GM21737 (cell line): ENCODE measurements around the gene SLX4IP.
"Not testable (repeated sequence)": the region's sequence is repeated elsewhere in the genome, so short reads cannot be mapped to it uniquely, and the experiment has no call there.

Experiments used
- ATAC-seq: cut with Tn5 transposase; IDR thresholded peaks from one replicate; pipeline ENCODE4 v1.9.1; 2021; ENCODE audit warnings: mild to moderate bottlenecking, moderate library complexity; ENCODE audit not compliant: unreplicated experiment

Gene SLX4IP

DNA sequence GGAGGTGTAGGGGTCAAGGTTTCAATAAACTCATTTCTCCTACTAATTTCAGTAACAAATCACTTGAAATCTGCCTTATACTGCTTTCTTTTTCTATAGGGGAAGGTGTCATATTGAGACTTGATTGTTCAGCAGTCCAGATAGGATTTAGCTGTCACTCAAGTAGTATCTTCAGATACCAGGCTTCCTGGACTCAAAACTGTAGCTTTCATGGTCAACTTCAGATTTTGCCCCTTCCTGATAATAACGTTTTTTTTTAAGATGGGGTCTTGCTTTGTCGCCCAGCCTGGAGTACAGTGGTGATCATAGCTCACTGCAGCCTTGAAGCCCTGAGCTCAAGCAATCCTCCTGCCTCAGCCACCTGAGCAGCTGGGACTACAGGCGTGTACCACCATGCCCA is 160.9 kb downstream of the SLX4IP start:
- no peak for ATAC-seq

DNA sequence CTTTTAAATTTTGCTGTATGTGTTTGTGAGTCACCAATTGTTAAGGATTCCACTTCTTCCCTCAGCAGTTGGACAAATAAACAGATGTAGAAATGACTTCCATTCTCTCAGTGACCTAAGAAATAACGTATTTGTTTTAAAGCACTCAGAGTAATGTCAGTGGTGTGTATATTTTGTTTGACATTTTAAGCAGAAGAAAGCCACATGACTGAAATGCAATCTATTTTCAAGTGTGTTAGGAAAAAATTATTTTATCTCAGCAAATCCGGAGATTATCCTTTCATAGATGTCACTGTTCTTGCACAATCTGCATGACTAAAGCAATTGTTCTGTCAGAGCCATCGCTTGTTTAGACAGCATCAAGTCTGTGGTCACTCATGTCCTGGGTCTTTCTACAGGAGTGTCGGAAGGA is 161.6 kb downstream of the SLX4IP start:
- ATAC-seq = no peak

DNA sequence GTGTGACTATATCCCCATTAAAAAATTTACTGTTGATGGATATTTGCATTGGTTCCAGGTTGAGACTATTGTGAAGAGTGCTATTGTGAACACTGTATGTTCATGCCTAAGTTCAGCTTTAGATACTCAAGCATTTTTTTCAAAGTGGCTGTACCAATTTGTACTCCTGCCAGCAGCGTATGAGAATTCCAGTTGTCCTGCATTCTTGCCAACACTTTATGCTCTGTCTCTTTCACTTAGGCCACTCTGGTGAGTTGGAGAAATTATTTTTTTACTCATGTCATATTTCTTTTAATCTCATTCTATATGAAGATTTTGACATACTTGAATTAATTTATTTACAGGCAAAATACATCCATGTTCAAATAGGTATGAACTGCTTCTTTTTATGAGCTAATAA is 162.5 kb downstream of the SLX4IP start:
- ATAC-seq = no peak

DNA sequence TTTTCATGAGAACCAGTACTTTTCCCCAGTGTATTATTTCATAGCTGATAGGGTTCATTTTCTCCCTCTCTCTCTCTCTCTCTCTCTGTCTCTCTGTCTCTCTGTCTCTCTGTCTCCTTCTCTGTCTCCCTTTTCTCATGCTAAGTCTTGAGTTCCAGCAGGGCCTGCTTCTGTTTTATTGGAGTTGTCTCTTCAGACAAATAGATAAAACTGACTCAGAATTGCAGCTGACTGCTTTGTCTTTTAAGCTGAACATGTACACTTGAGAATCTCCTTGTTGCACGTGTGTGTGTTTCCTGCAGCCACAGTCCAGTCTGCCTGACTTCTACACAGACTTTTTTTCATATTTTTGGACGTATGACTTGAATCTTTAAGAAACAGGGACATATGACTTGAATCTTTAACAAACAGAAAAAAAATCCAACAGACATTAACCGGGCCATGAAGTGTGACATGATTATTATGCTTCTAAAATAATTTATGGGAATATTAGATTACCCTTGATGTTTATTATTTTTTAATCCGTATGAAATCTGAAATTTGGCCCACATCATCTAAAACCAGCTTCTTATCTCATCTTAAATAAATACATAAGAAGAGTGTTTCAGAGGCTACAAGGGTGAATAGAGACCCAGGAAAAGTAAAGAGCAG is 167.2 kb downstream of the SLX4IP start:
- ATAC-seq = no peak

DNA sequence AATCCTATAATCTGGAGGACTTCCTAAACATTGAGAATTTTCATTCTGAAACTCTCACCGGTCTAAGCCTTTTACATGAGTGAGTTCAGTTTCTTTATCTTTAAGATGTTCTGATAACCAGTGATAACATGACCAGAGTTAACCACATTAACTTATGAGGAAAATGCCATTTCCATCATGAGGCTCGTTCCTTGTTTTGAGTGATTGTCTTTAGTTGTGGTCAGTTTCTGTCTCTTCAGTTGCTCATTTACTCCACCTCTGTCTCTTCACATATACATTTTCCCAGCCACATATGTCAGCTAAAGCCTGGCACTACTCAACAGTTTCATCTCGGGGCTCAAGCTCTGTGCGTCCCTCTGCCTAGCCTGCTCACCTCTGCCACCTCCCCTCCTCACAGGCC is 168.3 kb downstream of the SLX4IP start:
- ATAC-seq = no peak

DNA sequence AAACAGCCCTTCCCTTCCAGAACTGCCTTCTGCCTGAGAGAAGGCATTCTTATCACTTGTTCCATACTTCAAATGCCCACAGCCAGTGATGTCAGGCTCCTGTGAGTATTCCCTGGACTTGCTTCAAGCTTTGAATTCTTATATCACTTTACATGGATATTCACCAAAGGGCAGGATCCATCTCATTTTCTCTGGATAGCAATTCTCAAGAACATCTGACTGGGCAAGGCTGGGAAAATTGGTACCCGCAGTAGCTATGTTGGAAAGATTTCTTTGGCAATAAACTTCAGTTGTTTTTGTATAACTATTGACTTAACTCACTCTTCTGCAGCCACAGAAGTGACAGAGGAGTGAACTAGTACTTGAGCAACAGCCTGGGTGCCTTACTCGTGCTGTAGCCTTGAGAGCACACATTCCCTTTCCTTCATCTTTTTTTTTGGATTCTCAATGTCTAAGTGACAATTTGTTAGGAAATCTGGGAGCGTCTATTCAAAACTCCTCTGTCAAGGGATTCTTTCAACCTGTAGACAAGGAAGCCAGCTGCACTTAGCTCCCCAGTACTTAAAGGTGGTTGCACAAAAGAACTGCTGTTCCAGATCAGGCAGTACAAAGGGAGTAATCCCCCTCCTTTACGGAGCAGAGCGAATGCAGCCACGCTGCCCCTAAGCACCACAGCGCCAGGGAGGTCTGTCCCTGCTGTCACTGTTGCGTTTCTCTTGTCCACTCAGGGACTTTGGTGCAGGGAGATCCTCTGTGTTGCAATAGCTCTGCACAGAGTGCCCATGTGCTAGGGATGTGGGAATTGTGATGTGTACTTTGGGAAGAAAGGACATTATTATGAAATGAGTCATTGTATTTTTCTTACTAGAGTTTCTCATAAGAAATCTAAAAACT is 169.1 kb downstream of the SLX4IP start:
- no peak for ATAC-seq

DNA sequence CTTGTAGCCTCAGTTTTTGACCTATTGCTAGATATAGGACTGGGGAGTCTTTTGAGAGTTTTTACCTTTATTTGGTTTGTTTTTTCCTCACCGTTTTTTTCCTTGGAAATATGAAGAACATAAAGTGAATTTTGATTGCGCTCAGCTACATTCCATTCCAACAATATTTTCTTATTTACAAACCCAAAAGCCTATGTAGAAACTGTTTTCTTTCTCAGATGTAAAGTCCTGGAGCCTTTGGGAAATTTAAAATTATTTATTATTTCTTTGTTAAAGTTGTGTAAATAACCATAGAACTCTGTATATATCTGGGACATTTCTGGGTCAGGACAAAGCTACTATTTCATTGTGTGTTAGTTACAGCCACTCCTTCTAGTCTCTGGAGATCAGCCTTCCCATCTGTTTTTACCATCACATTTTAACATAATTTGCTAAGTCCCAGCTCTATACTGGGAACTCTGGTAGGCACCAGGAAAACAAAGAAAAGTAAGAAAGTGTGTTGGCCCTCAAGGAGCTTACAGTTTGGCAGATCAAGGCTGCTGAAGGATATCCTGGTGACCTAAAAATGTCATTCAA is 169.8 kb downstream of the SLX4IP start:
- ATAC-seq = no peak

DNA sequence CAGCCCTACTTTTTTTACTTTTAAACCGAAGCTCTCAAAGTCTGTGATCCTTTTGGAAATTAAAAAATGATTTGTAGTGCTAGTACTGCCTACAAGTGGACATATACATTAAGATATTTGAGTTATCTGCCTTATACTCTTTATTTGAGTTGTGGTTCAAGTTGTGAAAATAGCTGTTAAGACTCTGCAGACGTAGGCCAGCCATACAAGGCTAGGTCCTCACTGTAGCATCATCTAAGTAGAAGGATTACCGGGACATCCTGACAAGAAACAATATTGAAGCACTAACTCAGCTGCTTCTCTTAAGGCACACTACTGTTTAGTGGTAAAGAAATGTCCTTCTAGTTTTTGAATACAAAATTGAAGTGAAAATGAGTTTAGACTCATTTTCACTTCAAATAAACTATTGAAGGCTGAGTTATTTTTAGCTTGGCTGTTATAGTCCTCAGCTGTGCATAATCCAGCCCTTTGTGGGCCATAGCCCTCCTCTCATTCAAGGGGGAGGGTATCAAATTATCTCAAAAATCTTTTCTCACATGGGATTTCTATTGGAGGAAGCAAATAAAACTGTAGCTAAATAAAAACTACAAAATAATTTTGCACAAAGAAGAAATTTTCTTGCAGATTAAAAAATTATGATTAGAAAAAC is 170.6 kb downstream of the SLX4IP start:
- ATAC-seq = no peak

DNA sequence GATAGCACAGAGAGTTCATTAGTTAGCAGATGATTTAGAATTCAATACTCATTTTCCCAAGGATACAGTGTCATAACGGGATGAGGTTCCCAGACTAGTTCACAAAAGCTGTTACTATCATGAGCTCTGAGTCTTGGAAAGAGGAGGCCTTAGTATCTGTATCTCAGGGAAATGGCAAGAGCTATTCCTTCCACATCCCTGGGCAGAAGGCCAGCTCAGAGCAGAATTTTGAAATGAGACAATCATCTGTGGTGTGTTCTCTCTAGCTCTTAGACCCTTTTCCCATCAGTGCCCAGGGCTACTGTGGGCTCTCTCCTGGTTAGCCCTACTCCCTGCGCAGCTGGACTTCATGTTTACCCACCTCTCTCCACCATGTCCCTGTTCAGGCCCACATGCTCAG is 174.2 kb downstream of the SLX4IP start:
- ATAC-seq = no peak

DNA sequence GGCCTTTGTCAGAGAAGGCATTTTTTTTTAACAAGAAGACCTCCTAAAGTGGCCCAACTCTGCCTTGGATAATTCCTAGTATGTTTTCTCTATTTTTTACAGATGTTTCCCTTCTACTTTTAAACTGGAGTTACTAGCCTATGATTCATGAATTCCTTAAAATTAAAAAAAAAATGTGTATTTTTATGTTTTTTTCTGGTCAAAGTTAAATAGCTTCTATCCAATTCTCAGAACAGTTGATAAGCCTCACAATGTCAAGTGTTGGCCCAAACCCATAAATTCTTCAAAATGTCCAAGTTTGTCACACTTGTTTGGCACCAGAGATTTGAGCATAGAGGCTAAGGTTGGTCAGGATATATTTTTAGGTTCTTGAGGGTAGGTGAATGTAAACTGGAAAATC is 174.7 kb downstream of the SLX4IP start:
- ATAC-seq = no peak

DNA sequence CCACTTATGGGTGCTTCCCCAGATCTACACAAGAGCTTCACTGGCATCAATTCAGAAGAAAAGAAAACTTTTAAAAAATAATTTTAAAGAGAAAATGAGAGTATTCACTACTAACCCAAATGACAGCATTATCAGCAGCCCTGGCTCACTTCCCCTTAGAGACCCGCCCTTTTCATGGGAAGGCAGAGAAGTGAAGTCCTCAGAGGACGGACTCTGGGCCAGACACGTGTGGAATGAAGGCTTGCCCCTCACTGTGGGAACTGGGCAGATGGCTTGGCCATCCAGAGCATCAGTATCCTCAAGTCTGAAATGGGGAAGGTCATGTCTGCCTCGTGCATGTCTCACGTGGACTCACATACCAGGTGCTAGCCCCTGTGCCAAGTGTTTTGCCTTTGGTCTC is 175.1 kb downstream of the SLX4IP start:
- no peak for ATAC-seq

DNA sequence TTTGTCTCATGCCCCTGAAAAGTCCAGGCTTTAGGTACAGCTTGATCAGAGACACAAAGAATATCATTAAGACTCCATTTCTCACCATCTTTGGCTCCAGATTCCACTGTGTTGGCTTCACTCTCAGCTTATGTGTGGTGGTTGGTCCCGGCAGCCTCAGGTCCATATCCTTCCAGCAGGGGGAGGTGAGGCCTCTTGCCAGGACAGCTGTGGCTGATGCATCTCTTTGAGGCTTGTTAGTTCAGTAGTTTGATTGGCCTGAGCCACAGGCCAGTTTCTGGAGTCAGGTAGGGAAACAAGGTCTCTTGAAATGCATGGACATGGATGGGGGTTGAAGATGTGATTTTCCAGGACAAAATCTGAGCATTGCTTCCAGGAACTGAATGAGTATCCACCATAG is 176.3 kb downstream of the SLX4IP start:
- no peak for ATAC-seq

DNA sequence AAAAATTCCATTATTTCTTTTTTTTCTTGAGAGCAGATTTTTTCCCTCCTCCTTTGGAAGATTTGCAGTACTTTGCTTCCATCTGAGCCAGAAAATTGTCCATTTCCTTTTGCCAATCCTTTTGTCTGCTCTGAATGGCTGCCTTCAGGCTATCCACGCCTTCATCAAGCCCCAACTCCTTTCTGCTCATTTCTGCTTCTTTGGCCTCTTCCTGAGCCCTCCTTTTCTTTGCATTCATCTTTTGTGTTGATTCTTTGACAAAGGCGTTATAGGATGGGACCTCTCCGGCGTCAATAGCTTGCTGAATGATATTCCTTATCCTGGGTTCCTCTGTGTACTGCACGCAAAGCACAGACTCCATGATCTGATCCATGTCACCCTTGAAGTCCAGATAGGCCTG is 178.3 kb downstream of the SLX4IP start:
- not testable (repeated sequence) for ATAC-seq

DNA sequence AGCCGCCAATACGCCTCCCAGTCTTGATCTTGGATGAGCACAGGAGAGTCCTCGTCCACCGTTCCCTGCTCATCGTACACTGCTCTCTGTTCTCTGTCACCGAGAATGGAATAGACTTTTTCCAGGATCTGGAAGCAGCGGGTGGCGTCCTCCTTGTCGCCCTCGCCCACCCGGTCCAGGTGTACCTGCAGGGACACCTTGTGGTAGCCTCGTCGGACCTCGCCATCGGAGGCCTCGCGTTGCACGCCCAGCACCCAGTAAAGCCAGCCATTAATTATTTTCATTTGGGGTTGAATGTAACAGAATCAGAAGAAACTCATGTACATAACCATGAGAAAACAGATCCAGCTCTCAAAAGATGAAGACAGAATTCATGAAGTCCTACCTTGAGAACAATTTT is 178.8 kb downstream of the SLX4IP start:
- ATAC-seq = no peak

DNA sequence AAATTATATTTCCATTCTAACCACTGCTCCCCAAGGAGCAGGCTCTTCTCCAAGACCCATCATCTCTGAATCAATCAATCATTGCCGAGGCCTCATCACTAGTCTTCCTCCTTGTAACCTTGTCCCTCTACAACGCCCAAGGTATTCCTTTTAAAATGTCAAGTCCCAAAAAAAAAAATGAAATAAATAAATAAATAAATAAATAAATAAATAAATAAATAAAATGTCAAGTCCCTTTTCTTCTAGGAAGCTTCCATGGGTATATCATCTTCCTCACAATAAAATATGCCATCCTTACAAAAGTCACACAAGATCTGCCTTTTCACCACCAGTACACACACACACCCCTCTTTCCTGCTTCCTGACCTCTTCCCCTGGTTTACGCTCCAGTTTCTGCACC is 181.1 kb downstream of the SLX4IP start:
- no peak for ATAC-seq

DNA sequence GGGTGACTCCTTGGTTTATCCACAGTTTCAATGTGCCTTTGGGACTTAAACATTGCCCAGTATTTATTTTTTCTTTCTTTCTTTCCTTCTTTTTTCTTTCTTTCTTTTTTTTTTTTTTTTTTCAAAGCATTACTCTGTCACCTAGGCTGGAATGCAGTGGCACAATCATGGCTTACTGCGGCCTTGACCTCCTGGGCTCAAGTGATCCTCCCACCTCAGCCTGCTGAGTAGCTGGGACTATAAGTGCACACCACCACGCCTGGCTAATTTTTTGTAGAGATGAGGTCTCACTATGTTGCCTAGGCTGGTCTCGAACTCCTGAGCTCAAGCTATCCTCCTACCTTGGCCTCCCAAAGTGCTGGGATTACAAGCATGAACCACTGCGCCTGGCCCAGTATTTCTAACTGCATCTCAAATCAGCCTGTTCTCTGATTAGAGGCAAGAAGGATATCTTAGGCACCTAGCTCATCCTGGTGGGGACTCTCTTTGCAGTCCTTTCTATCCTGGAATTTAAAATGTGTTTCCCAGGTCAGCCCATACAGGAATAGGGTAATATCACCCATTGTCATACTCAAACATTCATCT is 182.5 kb downstream of the SLX4IP start:
- not testable (repeated sequence) for ATAC-seq

DNA sequence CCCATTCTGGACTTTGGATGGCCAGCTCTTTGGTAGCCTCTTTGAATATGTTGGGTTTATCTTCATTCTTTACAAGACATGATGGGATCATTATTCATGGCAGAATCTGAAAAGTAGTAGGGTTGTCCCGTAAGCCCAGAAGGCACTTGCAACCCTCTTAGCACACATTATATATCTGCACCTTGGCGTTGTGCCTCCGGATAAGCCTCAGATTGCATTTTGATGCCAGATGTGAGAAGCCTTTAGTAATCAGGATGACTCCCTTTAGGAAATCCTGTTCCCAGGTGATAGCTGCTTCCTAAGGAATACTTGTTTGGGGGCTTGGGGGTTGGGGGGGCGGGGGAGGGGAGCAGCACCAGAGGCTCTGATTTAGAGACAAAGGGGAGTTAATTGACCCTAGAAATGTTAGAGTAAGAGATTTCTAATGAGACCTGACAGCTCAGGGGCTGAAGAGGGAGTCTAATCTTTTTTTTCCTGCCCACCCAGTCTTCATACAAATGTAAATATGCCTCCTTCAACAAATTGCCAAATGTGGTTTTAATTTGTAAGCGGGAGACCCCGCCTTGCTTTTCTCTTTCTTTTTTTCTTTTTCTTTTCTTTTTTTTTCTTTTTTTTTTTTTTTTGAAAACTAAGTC is 183.6 kb downstream of the SLX4IP start:
- ATAC-seq = no peak

DNA sequence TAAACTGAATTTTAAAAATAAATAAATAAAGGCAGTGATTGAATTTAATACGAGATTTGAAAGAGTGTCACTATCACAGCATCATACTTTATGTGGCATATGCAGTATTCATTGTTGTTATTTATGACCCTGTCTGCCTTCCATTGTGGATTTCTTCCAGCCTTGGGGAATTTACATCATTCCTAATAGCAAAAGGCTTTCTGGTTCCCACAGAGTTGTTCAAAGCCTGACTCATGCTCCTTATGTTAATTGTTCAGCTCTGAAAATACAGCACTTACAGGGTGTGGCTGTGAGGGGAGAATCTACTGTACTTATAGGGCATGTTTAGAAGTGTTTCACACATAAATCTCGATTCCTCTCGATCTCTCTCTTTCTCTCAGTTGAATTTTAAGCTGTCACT is 184.3 kb downstream of the SLX4IP start:
- no peak for ATAC-seq

DNA sequence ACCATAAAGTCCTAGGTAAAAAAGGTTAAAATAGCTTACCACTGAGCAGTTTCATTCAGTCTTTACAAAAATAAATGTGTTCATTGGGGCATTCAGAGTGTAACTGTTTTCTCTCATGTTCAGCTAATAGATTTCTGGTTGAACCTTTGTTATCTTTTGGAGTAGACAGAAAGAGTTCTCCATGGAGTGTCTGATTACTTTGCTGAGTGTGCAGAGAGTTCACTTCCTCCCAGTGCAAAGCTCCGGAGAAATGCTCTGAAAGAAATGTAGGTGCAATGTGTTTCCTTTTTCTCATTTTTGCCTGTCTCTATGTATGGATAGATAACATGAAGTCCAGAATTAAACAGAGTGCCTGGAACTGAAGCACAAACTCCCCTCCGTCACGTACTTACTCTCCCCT is 186.0 kb downstream of the SLX4IP start:
- ATAC-seq = no peak

DNA sequence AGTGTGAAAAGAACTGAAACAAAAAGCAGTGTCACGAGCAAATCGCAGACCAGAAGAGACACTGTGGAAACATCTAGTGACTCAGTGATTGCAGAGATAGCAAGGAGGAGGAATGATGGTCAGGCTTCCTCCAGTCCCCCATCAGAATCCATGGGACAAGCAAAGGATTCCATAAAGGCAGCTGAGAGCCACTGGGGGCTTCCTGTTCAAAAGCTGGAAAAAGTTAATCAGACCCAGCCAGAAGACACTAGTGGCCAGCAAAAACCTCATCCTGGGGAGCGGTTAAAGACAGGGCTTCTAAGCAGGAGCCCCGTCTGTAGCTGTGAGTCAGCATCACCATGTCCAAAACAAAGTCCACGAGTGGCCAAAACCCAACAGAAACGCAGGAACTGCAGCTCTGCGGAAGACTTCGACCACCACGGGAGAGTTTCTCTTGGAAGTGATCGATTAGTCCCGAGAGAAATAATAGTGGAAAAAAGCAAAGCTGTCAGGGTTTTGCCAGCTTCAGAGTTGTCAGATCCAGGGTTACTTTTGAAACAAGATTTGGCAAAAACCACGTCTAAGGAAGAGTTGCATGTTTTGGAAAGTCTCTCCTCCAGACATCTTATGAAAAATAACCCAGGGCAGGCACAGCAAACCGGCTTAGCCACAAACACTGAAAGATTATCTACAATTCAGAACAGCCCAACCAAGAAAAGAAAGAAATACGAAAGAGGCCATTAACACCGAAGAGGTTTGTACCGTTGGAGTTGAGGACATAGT is 187.7 kb downstream of the SLX4IP start:
- no peak for ATAC-seq
